ENCODE results near the gene HIVEP3. TPM values are rescaled to one million over a fixed set of nuclear protein-coding genes. Genes with fewer than 3 reads are reported as not detected.

HIVEP3 gene
- total and polyA plus RNA-seq, 7 donors = 0.70 to 3.4 (median 2.1) TPM

- WGBS, 3 donors = 55 to 77% (median 66%) methylated on average over 3 of the region's 3 CpGs
- H3K27me3 ChIP-seq (ENCODE audit: insufficient read depth in 3 of 3, low read length in 2 of 3) = no peaks in the 10 kb centered on the region
- intact Hi-C loops (cut with DNase I) = no loop called here
- DNase-seq (no peak), ATAC-seq (no peak)
- H3K27ac ChIP-seq = no peak overlapping the region
- no peaks in the 10 kb centered on the region for H3K9me3 ChIP-seq
- no peaks in the 10 kb centered on the region for H3K4me1 ChIP-seq
- TF ChIP-seq, protein P1, sequence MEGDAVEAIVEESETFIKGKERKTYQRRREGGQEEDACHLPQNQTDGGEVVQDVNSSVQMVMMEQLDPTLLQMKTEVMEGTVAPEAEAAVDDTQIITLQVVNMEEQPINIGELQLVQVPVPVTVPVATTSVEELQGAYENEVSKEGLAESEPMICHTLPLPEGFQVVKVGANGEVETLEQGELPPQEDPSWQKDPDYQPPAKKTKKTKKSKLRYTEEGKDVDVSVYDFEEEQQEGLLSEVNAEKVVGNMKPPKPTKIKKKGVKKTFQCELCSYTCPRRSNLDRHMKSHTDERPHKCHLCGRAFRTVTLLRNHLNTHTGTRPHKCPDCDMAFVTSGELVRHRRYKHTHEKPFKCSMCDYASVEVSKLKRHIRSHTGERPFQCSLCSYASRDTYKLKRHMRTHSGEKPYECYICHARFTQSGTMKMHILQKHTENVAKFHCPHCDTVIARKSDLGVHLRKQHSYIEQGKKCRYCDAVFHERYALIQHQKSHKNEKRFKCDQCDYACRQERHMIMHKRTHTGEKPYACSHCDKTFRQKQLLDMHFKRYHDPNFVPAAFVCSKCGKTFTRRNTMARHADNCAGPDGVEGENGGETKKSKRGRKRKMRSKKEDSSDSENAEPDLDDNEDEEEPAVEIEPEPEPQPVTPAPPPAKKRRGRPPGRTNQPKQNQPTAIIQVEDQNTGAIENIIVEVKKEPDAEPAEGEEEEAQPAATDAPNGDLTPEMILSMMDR (IDR thresholded peaks at IDR 0.05) = no peak
- H3K36me3 ChIP-seq (ENCODE audit: insufficient read depth in 1 of 2, low read depth in 1 of 2) = no peaks in the 10 kb centered on the region
- no peak overlapping the region for H3K4me3 ChIP-seq
Measured at GRCh38 chr1:41908288-41908895, 10.3 kb downstream of the HIVEP3 start.

DNA sequence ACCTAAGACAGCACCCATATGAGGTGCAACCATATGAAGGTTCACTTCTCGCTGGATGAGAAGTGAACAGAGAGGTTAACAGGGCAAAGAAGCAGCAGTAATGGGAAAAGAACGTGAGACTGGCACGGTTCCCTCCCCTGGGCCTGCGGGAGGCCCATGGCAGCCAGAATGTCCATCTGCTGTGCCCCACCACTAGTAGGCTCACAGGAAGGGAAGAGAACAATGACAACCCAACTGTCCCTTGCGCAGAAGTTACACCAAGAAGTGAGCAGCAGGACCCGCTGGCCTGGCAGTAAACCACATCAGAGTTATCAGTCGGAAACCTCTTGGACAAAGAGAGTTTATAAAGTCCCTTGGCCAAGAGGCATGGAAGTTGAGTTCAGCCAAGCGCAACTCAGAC lies 11.3 kb downstream of the HIVEP3 start:
- TF ChIP-seq, protein P1 (IDR thresholded peaks at IDR 0.05) = no peak
- intact Hi-C loops (cut with DNase I) = no loop called here
- no peaks in the 10 kb centered on the region for H3K27me3 ChIP-seq (ENCODE audit: insufficient read depth in 3 of 3, low read length in 2 of 3)
- no peak overlapping the region for H3K4me3 ChIP-seq
- no peak overlapping the region for H3K27ac ChIP-seq
- H3K4me1 ChIP-seq = peaks cover 2% of the 10 kb centered on the region
- DNase-seq = no peak
- H3K9me3 ChIP-seq = no peaks in the 10 kb centered on the region
- H3K36me3 ChIP-seq (ENCODE audit: insufficient read depth in 1 of 2, low read depth in 1 of 2) = no peaks in the 10 kb centered on the region
- ATAC-seq = no peak
- WGBS, 3 donors = 74 to 85% (median 79%) methylated on average over 8 of the region's 8 CpGs

DNA sequence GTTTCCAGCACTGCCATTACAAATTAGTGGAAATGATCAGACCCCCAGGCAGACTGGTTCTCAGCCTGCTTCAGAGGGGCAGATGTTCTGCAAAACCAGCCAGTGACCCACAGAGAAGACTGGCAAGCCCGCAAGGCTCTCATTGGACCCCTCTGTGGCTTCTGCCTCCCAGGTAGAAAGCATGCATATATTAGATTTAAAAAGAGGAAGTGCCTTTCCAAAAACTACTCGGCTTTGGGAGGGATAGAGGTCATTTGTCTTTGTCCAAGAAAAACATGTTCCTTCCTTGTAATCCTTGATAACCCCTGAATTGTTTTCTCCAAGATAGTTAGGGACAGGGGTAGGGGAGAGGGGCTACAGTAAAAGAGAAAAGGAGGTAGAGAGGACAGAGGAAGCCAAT lies 11.8 kb downstream of the HIVEP3 start:
- TF ChIP-seq, protein P1 (IDR thresholded peaks at IDR 0.05) = no peak
- Histone ChIP-seq H3K27me3 (ENCODE audit: insufficient read depth in 3 of 3, low read length in 2 of 3) (no peaks in the 10 kb centered on the region), H3K36me3 (ENCODE audit: insufficient read depth in 1 of 2, low read depth in 1 of 2) (no peaks in the 10 kb centered on the region), H3K4me3 (no peak overlapping the region), H3K4me1 (peaks cover 6% of the 10 kb centered on the region), H3K9me3 (no peaks in the 10 kb centered on the region), H3K27ac (no peak overlapping the region)
- 75 to 76% (median 76%) methylated on average over 2 of the region's 2 CpGs for WGBS, 3 donors
- intact Hi-C loops (cut with DNase I) = no loop called here
- ATAC-seq (no peak), DNase-seq (no peak)

- H3K4me1 ChIP-seq = peaks cover 6% of the 10 kb centered on the region
- TF ChIP-seq, protein P1 (IDR thresholded peaks at IDR 0.05) = no peak
- no peak for DNase-seq
- intact Hi-C loops (cut with DNase I) = no loop called here
- no peak for ATAC-seq
- H3K27me3 ChIP-seq (ENCODE audit: insufficient read depth in 3 of 3, low read length in 2 of 3) = no peaks in the 10 kb centered on the region
- H3K27ac ChIP-seq = no peak overlapping the region
- H3K36me3 ChIP-seq (ENCODE audit: insufficient read depth in 1 of 2, low read depth in 1 of 2) = no peaks in the 10 kb centered on the region
- H3K4me3 ChIP-seq = no peak overlapping the region
- H3K9me3 ChIP-seq = no peaks in the 10 kb centered on the region
- 88 to 100% (median 95%) methylated on average over 1 of the region's 1 CpG for WGBS, 3 donors
Measured at GRCh38 chr1:41905093-41905675, 13.5 kb downstream of the HIVEP3 start.

GRCh38 chr1:41902664-41903063 lies 16.1 kb downstream of the HIVEP3 start:
- no peak for DNase-seq
- H3K27ac ChIP-seq = no peak overlapping the region
- WGBS, 3 donors = 66 to 89% (median 78%) methylated on average over 9 of the region's 9 CpGs
- no peaks in the 10 kb centered on the region for H3K27me3 ChIP-seq (ENCODE audit: insufficient read depth in 3 of 3, low read length in 2 of 3)
- H3K4me3 ChIP-seq = no peak overlapping the region
- no peaks in the 10 kb centered on the region for H3K36me3 ChIP-seq (ENCODE audit: insufficient read depth in 1 of 2, low read depth in 1 of 2)
- H3K9me3 ChIP-seq = no peaks in the 10 kb centered on the region
- intact Hi-C loops (cut with DNase I) = no loop called here
- TF ChIP-seq, protein P1 (IDR thresholded peaks at IDR 0.05) = no peak
- H3K4me1 ChIP-seq = peaks cover 6% of the 10 kb centered on the region
- no peak for ATAC-seq
